Activated CD4-positive, alpha-beta T cell treated with anti-CD3 and anti-CD28 coated beads, Interleukin-2, amount 50 U/mL, for 24 hours (primary cell): ENCODE results near the gene PLK5.
"Not testable (repeated sequence)": the region's sequence is repeated elsewhere in the genome, so short reads cannot be mapped to it uniquely, and the experiment has no call there.

Source experiments
- DNase-seq, 2 donors: peaks; one replicate each; pipeline ENCODE4 v3.0.0-alpha.2; 2020; ENCODE audit warnings: low read depth in 1 of 2, low spot score in 1 of 2

The PLK5 gene

DNA sequence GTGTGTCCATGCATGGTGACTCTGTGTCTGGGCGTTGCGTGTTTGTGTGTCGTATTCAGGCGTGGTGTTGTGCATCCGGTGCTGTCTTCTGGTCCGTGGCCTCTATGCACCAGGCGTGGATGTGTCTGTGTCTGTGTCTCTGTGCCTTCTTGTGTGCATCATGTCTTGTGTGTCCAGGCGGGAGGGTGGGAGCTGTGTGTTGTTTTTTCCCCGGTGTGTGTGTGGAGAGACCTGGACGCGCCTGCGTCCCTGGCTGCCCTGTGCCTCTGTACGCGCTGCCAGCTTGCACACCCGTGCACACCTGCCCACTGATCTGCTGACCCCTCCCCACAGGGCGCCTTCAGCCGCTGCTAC is 1.1 kb downstream of the PLK5 start:
- DNase-seq, result no peak

DNA sequence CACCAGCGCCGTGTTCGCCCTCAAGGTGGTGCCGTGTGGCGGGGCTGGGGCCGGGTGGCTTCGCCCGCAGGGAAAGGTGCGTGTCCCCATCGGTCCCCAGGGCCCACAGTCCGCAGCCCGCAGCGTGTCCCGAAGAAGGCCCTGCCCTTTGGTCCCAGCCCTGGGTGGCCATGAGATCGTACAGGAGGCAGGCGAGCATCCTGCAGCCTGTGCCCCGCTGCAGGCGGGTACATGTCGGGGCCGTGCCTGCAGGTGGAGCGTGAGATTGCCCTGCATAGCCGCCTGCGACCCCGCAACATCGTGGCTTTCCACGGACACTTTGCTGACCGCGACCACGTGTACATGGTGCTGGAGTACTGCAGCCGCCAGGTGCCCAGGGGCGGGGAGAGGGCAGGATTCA is 1.5 kb downstream of the PLK5 start:
- DNase-seq, result no peak

DNA sequence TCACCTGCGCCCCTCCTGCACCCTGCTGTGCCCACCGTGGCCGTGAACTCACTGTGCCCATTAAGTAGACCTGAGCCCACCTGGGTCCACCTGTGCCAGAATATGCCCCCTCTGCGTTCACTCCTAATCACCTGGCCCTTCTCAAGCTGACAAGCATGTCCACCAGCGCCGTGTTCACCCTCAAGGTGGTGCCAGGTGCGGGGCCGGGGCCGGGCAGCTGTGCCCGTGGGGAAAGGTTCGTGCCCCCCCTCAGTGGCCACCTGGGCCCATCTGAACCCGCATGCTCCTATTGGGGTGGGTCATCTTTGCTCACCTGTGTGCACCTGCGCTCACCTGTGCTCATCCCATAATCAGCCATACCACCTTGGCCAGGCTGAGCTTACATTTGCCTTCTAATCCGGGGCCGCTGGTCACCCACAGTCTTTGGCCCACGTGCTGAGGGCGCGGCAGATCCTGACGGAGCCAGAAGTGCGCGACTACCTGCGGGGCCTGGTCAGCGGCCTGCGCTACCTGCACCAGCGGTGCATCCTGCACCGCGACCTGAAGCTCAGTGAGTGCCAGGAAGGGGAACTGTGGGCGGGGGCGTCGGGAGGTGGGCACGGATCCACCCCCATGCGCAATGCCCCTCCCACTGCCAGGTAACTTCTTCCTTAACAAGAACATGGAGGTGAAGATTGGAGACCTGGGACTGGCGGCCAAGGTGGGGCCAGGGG is 2.3 kb downstream of the PLK5 start:
- no peak for DNase-seq

DNA sequence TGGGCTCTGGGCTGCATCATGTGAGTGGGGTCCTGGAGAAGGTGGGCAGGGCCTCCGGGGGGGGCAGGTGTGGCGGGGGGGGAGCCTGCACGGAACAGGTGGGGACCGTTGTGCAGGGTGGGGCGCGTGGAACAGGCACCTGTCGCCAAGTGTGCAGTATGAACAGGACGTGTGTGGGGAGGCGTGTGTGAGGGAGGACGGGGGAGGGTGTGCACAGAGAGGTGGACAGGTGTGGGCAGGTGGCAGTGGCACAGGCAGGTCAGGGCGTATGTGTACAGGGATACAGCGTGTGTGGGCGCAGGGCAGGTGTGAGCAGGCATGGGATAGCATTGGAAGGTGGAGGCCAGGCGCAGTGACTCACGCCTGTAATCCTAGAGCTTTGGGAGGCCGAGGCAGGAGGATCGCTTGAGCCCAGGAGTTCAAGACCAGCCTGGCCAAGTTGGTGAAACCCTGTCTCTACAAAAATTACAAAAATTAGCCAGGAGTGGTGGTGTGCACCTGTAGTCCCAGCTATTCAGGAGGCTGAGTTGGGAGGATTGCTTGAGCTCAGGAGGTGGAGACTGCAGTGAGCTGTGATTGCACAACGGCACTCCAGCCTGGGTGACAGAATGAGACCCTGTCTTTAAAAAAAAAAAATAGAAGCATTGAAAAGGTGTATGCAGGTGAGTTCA is 3.2 kb downstream of the PLK5 start:
- no peak for DNase-seq

DNA sequence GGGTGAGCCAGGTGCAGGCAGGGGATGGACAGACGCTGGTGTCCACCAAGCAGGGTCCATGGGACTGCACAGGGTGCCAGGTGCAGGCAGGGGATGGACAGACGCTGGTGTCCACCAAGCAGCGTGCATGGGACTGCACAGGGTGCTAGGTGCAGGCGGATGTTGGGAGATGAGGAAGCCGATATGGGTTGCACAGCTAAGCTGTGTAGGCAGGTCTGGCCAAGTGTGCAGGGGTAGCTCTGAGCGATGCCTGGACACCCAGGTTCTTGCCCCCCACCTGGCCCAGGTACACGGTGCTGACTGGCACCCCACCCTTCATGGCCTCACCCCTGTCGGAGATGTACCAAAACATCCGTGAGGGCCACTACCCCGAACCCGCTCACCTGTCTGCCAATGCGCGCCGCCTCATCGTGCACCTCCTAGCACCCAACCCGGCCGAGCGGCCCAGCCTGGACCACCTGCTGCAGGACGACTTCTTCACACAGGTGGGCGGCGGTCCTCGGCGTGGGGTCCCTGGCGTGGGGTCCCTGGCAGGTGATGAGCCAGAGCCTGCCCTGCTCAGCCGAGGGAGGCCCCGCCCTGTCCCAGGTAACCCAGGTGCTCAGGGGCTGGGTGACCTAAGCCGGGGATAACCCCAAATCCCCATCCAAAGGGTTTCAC is 3.9 kb downstream of the PLK5 start:
- no peak for DNase-seq

DNA sequence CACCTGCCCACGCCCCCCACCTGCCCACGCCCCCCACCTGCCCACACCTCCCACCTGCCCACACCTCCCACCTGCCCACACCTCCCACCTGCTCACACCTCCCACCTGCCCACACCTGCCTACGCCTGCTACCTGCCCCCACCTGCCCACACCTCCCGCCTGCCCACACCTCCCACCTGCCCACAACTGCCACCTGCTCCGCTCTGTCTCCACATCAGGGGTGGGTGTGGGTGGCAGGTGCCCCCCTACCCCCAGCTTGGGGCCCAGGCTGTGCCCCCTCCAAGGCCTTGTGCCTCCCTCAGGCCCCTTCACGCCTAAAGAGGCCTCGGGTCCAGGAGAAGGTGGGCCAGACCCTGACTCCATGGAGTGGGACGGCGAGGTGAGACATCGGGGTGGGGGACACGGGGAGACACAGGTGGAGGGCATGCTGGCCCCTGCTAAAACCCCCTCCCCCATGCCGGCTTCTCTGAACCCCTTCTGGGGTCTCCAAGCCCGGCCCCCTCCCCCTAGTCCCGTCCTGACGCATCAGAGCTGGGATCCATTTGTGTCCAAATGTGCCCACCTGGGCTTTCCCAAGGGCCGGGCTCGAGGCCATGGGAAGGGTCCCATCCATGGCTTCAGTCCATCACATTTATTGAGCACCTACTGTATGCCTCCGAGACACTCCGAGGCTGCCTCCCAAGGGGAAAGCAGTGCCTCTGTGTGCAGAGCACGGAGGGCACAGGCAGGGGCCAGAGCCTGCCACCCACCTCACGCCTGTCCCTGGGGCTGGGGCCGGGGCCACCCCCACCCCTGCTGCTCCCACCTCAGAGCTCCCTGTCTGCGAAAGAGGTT is 4.9 kb downstream of the PLK5 start:
- DNase-seq, result no peak

DNA sequence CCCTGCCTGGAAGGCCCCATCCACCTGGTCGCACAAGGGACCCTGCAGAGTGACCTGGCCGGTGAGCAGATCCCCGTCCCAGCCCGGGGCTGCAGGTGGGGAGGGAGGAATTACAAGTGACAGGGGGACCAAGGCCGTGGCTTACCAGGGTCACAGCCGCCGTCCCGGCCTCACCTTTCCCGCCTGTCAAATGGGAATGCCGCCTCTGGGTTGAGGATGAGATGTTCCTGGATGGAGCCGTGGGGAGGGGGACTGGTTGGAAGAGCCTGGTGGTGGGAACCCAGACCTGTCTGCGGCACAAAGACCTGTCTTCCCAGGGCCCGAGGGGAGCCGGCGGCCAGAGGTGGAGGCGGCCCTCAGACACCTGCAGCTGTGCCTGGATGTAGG is 5.5 kb downstream of the PLK5 start:
- no peak for DNase-seq

DNA sequence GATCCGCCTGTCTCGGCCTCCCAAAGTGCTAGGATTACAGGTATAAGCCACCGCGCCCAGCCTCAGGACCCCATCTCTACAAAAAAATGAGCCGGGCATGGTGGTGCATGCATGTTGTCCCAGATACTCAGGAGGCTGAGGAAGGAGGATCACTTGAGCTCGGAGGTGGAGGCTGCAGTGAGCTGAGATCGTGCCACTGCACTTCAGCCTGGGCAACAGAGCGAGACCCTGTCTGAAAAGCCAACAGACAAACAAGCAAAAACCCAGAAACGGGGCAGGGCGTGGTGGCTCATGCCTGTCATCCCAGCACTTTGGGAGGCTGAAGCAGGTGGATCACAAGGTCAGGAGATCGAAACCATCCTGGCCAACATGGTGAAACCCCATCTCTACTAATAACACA is 7.0 kb downstream of the PLK5 start:
- not testable (repeated sequence) for DNase-seq

DNA sequence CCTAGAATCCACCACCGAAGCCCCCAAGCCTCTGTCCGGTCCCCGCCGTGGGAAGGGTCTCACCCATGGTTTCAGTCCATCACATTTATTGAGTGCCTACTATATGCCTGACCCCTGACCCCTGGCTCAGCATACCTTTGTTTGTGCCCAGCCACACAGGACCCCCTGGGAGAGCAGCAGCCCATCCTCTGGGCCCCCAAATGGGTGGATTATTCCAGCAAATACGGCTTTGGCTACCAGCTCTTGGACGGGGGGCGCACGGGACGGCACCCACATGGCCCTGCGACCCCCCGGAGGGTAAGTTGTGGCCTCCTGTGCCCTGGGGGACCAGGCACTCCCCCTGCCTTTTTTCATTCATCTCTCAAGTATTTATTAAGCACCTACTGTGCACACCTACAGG is 7.7 kb downstream of the PLK5 start:
- no peak for DNase-seq

DNA sequence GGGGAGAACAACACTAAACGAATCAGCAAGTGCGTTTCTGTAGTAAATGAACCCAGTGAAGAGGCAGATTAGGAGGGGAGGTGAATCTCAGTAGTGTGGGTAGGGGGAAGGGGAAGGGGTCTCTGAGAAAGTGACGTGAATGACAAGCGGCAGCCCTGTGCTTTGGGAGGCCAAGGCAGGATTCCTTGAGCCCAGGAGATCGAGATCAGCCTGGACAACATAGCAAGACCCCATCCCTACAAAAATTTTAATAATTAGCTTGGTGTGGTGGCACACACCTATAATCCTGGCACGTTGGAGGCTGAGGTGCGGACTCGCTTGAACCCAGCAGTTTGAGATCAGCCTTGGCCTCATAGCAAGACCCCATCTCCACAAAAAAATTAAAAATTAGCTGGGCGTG is 8.1 kb downstream of the PLK5 start:
- no peak for DNase-seq

DNA sequence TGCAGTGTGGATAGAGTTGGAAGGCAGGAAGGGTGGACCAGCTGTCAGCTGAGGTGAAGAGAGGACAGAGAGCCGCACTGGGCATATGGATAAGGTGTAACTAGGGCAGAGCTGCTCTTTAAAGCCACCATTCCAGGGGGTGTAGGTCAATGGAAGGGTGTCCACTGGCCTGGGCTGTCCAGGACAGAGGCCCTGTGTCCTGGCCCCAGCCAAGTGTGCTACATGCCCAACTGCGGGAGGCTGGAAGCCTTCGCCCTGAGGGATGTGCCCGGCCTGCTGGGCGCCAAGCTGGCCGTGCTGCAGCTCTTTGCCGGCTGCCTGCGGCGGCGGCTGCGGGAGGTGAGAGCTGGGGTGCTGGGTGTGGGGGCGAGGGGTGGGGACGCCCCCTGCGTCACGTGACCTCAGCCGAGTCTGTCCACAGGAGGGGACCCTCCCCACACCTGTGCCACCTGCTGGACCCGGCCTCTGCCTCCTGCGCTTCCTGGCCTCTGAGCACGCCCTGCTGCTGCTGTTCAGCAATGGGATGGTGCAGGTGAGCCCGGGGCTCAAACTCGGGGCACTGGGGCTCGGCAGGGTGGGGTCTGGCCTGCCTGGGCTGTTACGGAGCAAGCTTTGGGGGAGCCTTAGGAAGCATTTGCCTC is 9.8 kb downstream of the PLK5 start:
- DNase-seq, result no peak

DNA sequence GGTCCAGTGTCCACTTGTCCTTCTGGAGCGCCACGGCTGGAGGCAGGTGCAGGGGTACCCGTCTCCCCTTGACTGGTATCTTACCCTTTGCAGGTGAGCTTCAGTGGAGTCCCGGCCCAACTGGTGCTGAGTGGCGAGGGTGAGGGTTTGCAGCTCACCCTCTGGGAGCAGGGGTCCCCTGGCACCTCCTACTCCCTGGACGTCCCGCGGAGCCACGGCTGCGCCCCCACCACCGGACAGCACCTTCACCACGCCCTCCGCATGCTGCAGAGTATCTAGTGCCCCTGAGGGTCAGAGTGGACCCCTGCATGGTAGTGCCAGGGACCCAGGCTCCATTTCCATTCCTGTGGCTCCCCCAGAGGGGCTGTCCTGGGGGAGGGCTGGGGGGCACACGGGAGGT is 11.1 kb downstream of the PLK5 start:
- DNase-seq, result no peak

DNA sequence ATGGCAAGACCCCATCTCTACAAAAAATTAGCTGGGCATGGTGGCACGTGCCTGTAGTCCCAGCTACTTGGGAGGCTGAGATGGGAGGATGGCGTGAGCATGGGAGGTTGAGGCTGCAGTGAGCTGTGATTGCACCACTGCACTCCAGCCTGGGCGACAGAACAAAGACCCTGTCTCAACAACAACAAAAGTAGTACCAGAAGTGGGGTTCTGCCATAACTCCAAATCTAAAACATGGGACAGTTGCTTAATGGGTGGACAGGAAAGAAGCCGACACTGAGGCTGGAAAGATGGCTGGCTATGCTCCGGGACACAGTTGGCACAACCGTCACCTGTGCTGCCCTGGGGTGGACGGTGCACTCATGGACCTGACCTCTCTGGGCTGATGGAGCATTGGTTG is 11.8 kb downstream of the PLK5 start:
- DNase-seq, result not testable (repeated sequence)

DNA sequence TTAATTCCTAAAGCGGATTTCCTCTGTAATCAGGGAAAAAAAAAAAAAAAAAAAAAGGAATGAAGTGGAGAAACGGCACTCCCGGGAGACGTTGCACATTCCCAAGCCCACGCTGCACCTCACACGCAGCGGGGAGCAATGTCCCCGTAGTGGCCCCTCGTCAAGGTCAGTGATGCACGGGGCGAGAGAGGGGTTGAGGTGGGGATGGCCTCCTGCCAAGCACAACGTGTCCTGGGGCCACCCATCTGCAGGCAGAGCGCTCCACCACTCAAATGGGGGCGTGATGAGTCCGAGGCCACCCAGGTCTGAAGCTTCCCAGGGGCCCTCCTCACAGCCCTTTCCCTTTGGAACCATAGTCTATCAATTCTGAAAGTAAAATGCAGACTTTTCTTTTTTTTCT is 15.1 kb downstream of the PLK5 start:
- DNase-seq, result no peak

DNA sequence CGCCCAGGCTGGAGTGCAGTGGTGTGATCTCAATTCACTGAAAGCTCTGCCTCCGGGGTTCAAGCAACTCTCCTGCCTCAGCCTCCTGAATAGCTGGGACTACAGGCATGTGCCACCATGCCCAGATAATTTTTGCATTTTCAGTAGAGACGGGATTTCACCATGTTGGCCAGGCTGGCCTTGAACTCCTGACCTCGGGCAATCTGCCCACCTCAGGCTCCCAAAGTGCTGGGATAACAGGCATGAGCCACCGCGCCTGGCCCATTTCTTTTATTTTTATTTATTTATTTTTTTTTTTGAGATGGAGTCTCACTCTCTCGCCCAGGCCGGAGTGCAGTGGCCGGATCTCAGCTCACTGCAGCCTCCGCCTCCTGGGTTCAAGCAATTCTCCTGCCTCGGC is 15.9 kb downstream of the PLK5 start:
- not testable (repeated sequence) for DNase-seq

DNA sequence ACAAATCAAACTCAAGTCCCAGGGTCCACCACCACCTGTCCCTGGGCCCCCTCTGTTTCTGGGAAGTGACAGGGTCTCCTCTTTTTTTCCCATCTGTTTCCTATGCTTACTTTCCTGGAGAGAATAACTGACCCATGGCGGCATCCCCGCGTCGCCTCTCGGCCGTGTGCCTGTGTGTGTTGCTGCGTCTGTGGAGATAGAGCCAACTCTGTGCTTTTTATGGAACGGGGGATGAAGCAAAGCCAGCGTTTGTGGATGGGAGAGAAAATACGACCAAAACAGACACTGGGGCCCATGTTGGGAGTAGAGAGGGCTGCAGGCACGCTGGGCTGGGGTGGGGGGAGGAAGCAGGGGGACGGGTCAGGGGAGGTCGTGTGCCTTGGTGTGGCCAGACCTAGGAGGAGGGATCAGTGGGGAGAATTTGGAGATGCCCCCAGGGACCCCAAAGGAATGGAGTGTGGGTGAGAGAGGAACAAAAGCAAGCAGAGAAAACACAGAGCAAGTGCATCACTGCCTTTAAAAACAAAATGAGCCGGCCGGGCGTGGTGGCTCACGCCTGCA is 16.6 kb downstream of the PLK5 start:
- DNase-seq, result no peak

DNA sequence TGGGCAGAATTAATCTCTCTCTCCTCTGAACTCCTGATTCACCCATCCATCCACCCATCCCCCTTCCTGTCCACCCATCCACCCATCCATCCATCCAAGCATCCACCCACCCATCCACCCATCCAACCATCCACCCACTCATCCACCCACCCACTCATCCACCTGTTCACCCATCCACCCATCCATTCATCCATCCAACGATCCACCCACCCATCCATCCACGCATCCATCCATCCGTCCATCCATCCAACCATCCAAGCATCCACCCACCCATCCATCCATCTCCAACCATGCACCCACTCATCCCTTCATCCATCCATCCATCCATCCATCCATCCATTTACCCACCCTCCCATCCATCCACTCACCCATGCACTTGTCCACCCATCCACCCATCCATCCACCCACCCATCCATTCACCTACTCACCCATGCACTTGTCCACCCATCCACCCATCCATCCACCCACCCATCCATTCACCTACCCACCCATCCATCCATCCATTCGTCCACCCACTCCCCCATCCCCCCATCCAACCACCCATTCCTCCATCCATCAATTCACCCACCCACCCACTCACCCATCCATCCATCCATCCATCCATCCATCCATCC is 25.6 kb downstream of the PLK5 start:
- no peak for DNase-seq

DNA sequence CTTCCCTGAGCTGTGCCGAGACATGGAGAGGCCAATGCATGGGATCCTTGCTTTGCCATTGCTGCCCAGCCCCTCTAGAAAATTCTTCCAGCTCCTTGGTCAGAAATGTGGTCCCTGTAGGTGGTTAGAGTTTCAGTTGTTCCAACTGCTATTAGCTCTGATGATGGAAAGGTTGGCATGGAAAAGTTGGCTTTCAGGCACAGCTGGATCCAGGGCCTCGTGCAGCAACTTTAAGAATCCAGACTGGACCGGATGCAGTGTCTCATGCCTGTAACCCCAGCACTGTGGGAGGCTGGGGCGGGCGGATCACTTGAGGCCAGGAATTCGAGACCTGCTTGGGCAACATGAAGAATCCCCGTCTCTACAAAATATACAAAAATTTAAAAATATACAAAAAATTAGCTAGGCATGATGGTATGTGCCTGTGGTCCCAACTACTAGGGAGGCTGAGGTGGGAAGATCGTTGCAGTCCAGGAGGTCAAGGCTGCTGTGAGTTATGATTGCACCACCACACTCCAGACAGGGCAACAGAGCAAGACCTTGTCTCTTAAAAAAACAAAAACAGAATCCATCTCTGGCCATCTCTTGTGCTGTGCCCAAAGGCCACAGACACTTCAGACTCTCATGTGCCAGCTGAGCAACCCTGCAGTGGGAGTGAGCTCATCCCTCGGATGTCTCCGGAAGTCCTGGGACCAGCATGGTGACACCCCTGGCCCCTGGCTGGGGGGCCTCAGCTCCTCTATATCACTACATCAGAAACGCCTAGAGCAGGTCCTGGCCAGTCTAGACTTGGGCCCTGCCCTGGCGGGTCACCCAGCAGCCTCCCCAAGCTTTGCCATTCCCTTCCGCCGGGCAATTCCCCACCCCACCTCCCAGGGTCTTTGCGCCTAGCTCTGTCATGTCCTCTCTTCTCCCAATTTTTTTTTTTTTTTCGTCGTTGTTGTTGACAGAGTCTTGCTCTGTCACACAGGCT is 27.5 kb downstream of the PLK5 start:
- no peak for DNase-seq

DNA sequence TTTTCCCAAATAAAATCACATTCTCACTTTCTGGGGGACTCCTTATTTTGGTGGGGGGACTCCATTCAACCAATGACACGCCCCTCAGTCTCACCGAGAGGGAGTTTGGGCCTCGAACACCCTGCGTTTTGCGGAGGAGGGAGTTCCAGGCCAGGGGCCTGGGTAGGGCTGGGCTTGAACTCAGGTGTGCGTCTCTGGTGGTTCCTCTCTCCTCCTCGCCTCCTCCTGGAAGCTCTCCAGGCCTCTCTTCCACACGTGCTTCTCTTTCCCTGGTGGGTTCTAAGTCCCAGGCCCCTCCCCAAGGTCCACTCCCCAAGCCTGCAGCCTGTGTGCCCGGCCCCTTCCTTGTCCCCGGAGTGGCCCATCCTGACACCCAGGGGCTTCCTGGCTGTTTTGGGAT is 29.5 kb downstream of the PLK5 start:
- no peak for DNase-seq
